NB4 (cell line): ENCODE measurements around the gene POM121C.
"Not testable (repeated sequence)": the region's sequence is repeated elsewhere in the genome, so short reads cannot be mapped to it uniquely, and the experiment has no call there.

Experiments
- CTCF ChIP-seq: IDR thresholded peaks from one replicate; pipeline ENCODE4 v1.5.1; 2012; ENCODE audit warnings: low read depth, low read length
- POLR2A ChIP-seq: IDR thresholded peaks from 2 replicates; pipeline ENCODE4 v1.6.1; 2011; ENCODE audit warnings: mild to moderate bottlenecking; ENCODE audit not compliant: insufficient read length; ENCODE audit errors: extremely low read depth

- TF ChIP-seq POLR2A, CTCF: not testable (repeated sequence)
Observed at GRCh38 chr7:75420152-75420551, 65.9 kb downstream of the POM121C start.
